K562 (cell line): Measurements from ENCODE around the gene ENO3. TPM values are rescaled to one million over a fixed set of nuclear protein-coding genes. Genes with fewer than 3 reads are reported as not detected.

Experiments used
- ARID1B ChIP-seq: fragments of 450-650 bp; IDR thresholded peaks from 2 replicates; pipeline ENCODE4 v1.6.1; 2016; ENCODE audit warnings: antibody characterized with exemption, mild to moderate bottlenecking, inconsistent platforms
- ATF1 ChIP-seq, 2 experiments: fragments of 450-650 bp in 1 of 2; IDR thresholded peaks; 2 replicates each; pipeline ENCODE4 v1.6.1; 2016; ENCODE audit warnings: missing compliant biosample characterization in 1 of 2, missing genetic modification characterization in 1 of 2
- FOSL1 ChIP-seq: fragments of 200-800 bp; sonication (Bioruptor generic); conservative IDR thresholded peaks from 2 replicates; pipeline ENCODE4 v1.6.1; 2016; ENCODE audit warnings: missing genetic modification characterization, missing compliant biosample characterization
- HCFC1 ChIP-seq: IDR thresholded peaks from 2 replicates; pipeline ENCODE4 v1.6.1; 2012; ENCODE audit warnings: low read depth, low read length, improper control_type of control experiment
- HEY1 ChIP-seq: fragments of 250-450 bp; sonication (Bioruptor Pico); IDR thresholded peaks from 2 replicates; pipeline ENCODE4 v1.5.0; 2020; ENCODE audit warnings: mild to moderate bottlenecking, moderate library complexity, borderline replicate concordance
- HMG20A ChIP-seq: fragments of 450-650 bp; formaldehyde crosslinking; conservative IDR thresholded peaks from 2 replicates; pipeline ENCODE4 v1.4.0; 2020; ENCODE audit warnings: mild to moderate bottlenecking, mixed read lengths
- KDM5B ChIP-seq: fragments of 200-600 bp; sonication (generic); IDR thresholded peaks from 2 replicates; pipeline ENCODE4 v1.6.1; 2012; ENCODE audit warnings: low read depth, mild to moderate bottlenecking, moderate library complexity, low read length, control low read depth, inconsistent platforms; ENCODE audit not compliant: insufficient replicate concordance
- MYC ChIP-seq, 2 experiments: fragments of 250-450 bp in 1 of 2; sonication (Bioruptor Pico) in 1 of 2; IDR thresholded peaks; 2 replicates each; pipeline versions ENCODE4 v1.5.1 to v1.6.1; 2012 to 2021; ENCODE audit warnings: low read depth in 2 of 2, borderline replicate concordance in 1 of 2, improper control_type of control experiment in 1 of 2, low read length in 1 of 2, mild to moderate bottlenecking in 1 of 2, moderate library complexity in 1 of 2
- NCOA4 ChIP-seq: fragments of 450-650 bp; IDR thresholded peaks from 2 replicates; pipeline ENCODE4 v1.6.1; 2018; ENCODE audit warnings: mild to moderate bottlenecking; ENCODE audit not compliant: partially characterized antibody
- NELFE ChIP-seq: IDR thresholded peaks from 2 replicates; pipeline ENCODE4 v1.6.1; 2011; ENCODE audit warnings: mild to moderate bottlenecking; ENCODE audit not compliant: insufficient read depth, insufficient read length
- POLR2AphosphoS5 ChIP-seq: IDR thresholded peaks from 2 replicates; pipeline ENCODE4 v1.6.1; 2011; ENCODE audit warnings: mild to moderate bottlenecking, low read depth, low read length, moderate library complexity; ENCODE audit not compliant: control insufficient read depth, insufficient read depth
- RBFOX2 ChIP-seq: fragments of 200-400 bp; formaldehyde crosslinking; IDR thresholded peaks from 2 replicates; pipeline ENCODE4 v1.6.1; 2017; ENCODE audit warnings: low read depth, mild to moderate bottlenecking, low read length, moderate library complexity
- SRSF3 ChIP-seq: fragments of 200-400 bp; formaldehyde crosslinking; IDR thresholded peaks from 2 replicates; pipeline ENCODE4 v1.6.1; 2016; ENCODE audit warnings: mild to moderate bottlenecking, low read length, moderate library complexity; ENCODE audit not compliant: insufficient read depth
- SUPT5H ChIP-seq: fragments of 450-650 bp; IDR thresholded peaks from 2 replicates; pipeline ENCODE4 v1.6.1; 2016
- ZBED1 ChIP-seq: IDR thresholded peaks from 2 replicates; pipeline ENCODE4 v1.6.1; 2014
- ZKSCAN3 ChIP-seq: fragments of 250-450 bp; sonication (Bioruptor Pico); IDR thresholded peaks from 2 replicates; pipeline ENCODE4 v1.4.0; 2020
- ZNF140 ChIP-seq: fragments of 250-450 bp; sonication (Bioruptor Pico); IDR thresholded peaks from 2 replicates; pipeline ENCODE4 v1.8.0; 2021; ENCODE audit warnings: moderate library complexity, mild to moderate bottlenecking, inconsistent platforms
- ZNF232 ChIP-seq: sonication (generic); formaldehyde crosslinking; IDR thresholded peaks from 2 replicates; pipeline ENCODE4 v1.8.0; 2022; ENCODE audit warnings: mild to moderate bottlenecking, missing genetic modification reagents
- ZNF586 ChIP-seq: fragments of 450-650 bp; formaldehyde crosslinking; conservative IDR thresholded peaks from 2 replicates; pipeline ENCODE4 v1.4.0; 2020; ENCODE audit warnings: mild to moderate bottlenecking, moderate library complexity
- polyA plus RNA-seq, 8 experiments: library from polyadenylated mRNA; depleted of rRNA in 4 of 8; stranded (reverse) in 5 of 8; unstranded in 3 of 8; fragments of >200 nt; fragmentation: Nextera tagmentation in 2 of 8; fragmentation: Illumina TruSeq in 1 of 8; extraction: Ambion mirVana in 2 of 8; extraction: Trizol in 1 of 8; gene quantifications; 2 replicates each; pipeline versions ENCODE4 v1.2.1 to v1.2.3, GENCODE V29; 2011 to 2014; ENCODE audit warnings: inconsistent platforms in 1 of 8, missing spikeins in 1 of 8
- total RNA-seq, 7 experiments: library from RNA; depleted of rRNA in 6 of 7; stranded (reverse); fragments of >200 nt in 6 of 7; fragmentation: Illumina TruSeq in 2 of 7; extraction: Trizol in 2 of 7; gene quantifications; 2 replicates each; pipeline versions ENCODE4 v1.2.1 to v1.2.3, GENCODE V29; 2011 to 2021; ENCODE audit warnings: low replicate concordance in 1 of 7
- TF ChIP-seq, protein P1 (sequence below): fragments of 250-450 bp; sonication (Bioruptor Pico); IDR thresholded peaks from 2 replicates; pipeline ENCODE4 v1.8.0; 2021; ENCODE audit warnings: moderate library complexity, mild to moderate bottlenecking, inconsistent platforms
- TF ChIP-seq, protein P2 (sequence below): sonication (generic); formaldehyde crosslinking; IDR thresholded peaks from 2 replicates; pipeline ENCODE4 v1.8.0; 2023; ENCODE audit warnings: missing genetic modification reagents, mild to moderate bottlenecking, borderline replicate concordance
- TF ChIP-seq, protein P3 (sequence below): sonication (generic); formaldehyde crosslinking; IDR thresholded peaks from 2 replicates; pipeline ENCODE4 v1.8.1; 2022; ENCODE audit warnings: missing genetic modification reagents

ENO3 gene
- total and polyA plus RNA-seq, 9 of the 15 experiments (the other 6 are each of a cell fraction or from before 2014, with no cell fraction given), result 5.7 to 17.2 (median 9.9) TPM

DNA sequence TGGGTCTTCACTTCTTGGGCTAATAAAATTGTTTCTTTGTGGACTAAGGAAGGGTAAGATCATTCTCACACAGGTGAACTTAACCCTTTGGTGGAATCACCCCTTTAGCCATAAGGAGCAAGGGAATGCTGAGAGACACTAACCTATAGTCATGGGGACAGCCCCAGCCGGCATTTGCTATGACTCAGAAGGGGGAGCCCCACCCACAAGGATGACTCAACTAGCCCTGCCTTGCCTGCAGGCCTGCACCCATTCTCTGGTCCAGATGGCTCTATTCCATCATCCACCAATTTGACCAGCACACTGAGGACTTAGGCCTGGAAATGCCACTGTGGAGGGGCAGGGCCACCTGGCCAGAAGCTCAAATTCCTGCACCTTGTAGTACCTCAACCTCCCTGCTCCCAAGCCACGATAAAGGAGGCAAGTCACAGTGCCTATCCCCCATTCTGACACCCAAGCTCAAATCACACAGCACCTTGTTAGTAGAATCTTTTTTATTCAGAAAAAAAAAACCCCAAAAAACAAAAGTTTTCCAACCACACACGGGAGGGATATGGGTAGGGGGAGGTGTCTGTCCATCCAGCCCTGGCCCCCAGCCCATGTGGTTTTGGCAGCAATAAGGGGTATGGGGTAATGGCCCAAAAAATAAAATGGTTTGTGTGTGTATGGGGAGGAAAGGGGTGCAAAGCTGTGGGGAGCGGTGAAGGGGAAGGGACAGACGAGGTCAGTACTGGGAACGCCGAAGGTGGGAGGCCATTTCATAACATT is 5.6 kb upstream of the ENO3 start (continued):
- no peak for TF ChIP-seq SRSF3
- no peak for TF ChIP-seq NCOA4
- no peak for TF ChIP-seq HCFC1
- peak; percentile 24; the same call in 1 of the 2 replicates for TF ChIP-seq MYC (IDR thresholded peaks at IDR 0.05; ENCODE audit: low read depth, low read length)
- no peak for TF ChIP-seq MYC (CRISPR knock-in tag; IDR thresholded peaks at IDR 0.05; ENCODE audit: borderline replicate concordance, low read depth)
- TF ChIP-seq HEY1 (CRISPR knock-in tag), result no peak
- TF ChIP-seq, protein P1, sequence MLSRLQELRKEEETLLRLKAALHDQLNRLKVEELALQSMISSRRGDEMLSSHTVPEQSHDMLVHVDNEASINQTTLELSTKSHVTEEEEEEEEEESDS (CRISPR knock-in tag), result no peak
- TF ChIP-seq ZNF232 (CRISPR knock-in tag), result no peak
- TF ChIP-seq ARID1B, result peak; percentile 63; the same call in 1 of the 2 replicates
- TF ChIP-seq HMG20A (CRISPR knock-in tag), result no peak
- no peak for TF ChIP-seq ZKSCAN3 (CRISPR knock-in tag)
- no peak for TF ChIP-seq NELFE
- TF ChIP-seq, protein P2, sequence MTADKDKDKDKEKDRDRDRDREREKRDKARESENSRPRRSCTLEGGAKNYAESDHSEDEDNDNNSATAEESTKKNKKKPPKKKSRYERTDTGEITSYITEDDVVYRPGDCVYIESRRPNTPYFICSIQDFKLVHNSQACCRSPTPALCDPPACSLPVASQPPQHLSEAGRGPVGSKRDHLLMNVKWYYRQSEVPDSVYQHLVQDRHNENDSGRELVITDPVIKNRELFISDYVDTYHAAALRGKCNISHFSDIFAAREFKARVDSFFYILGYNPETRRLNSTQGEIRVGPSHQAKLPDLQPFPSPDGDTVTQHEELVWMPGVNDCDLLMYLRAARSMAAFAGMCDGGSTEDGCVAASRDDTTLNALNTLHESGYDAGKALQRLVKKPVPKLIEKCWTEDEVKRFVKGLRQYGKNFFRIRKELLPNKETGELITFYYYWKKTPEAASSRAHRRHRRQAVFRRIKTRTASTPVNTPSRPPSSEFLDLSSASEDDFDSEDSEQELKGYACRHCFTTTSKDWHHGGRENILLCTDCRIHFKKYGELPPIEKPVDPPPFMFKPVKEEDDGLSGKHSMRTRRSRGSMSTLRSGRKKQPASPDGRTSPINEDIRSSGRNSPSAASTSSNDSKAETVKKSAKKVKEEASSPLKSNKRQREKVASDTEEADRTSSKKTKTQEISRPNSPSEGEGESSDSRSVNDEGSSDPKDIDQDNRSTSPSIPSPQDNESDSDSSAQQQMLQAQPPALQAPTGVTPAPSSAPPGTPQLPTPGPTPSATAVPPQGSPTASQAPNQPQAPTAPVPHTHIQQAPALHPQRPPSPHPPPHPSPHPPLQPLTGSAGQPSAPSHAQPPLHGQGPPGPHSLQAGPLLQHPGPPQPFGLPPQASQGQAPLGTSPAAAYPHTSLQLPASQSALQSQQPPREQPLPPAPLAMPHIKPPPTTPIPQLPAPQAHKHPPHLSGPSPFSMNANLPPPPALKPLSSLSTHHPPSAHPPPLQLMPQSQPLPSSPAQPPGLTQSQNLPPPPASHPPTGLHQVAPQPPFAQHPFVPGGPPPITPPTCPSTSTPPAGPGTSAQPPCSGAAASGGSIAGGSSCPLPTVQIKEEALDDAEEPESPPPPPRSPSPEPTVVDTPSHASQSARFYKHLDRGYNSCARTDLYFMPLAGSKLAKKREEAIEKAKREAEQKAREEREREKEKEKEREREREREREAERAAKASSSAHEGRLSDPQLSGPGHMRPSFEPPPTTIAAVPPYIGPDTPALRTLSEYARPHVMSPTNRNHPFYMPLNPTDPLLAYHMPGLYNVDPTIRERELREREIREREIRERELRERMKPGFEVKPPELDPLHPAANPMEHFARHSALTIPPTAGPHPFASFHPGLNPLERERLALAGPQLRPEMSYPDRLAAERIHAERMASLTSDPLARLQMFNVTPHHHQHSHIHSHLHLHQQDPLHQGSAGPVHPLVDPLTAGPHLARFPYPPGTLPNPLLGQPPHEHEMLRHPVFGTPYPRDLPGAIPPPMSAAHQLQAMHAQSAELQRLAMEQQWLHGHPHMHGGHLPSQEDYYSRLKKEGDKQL, result no peak
- TF ChIP-seq ZBED1, result peak; percentile 47; the same call in 1 of the 2 replicates
- TF ChIP-seq SUPT5H, result peak; percentile 59
- no peak for TF ChIP-seq KDM5B
- TF ChIP-seq ZNF586 (CRISPR knock-in tag), result peak; percentile 11; the same call in 1 of the 2 replicates
- TF ChIP-seq ATF1 (CRISPR knock-in tag; IDR thresholded peaks at IDR 0.05), result no peak
- TF ChIP-seq ATF1 (tag; IDR thresholded peaks at IDR 0.05), result peak; percentile 22; the same call in 1 of the 2 replicates
- TF ChIP-seq ZNF140 (CRISPR knock-in tag), result no peak
- TF ChIP-seq, protein P3, sequence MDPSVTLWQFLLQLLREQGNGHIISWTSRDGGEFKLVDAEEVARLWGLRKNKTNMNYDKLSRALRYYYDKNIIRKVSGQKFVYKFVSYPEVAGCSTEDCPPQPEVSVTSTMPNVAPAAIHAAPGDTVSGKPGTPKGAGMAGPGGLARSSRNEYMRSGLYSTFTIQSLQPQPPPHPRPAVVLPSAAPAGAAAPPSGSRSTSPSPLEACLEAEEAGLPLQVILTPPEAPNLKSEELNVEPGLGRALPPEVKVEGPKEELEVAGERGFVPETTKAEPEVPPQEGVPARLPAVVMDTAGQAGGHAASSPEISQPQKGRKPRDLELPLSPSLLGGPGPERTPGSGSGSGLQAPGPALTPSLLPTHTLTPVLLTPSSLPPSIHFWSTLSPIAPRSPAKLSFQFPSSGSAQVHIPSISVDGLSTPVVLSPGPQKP (CRISPR knock-in tag), result no peak
- 0 out of 2 replicates have a peak, but pooled peaks have one; percentile 4 for TF ChIP-seq POLR2AphosphoS5
- 0 out of 2 replicates have a peak, but pooled peaks have one; percentile 8 for TF ChIP-seq RBFOX2
- TF ChIP-seq FOSL1 (tag), result peak; percentile 97
